GM19397 (cell line): ENCODE results near the gene STX12.

Experiments used
- ATAC-seq: cut with Tn5 transposase; IDR thresholded peaks from one replicate; pipeline ENCODE4 v1.9.1; 2021; ENCODE audit warnings: mild to moderate bottlenecking, moderate library complexity; ENCODE audit not compliant: unreplicated experiment

Gene STX12

GRCh38 chr1:27772932-27773825 is at the start of gene STX12:
Gene STX12, plus strand, starts transcription at chr1:27773219. Its CDS starts 89 bp downstream, at chr1:27773308.
- ATAC-seq: peak; percentile 93

- ATAC-seq: no peak
Observed at GRCh38 chr1:27724961-27725373, 48.1 kb upstream of the STX12 start.

GRCh38 chr1:27725374-27726172 is 47.4 kb upstream of the STX12 start, which contains the start of gene FAM76A:
Gene FAM76A, plus strand, starts transcription at chr1:27725961. Its CDS starts 120 bp downstream, at chr1:27726081.
- peak; percentile 95 for ATAC-seq

GRCh38 chr1:27726173-27727044 is 46.6 kb upstream of the STX12 start:
- peak; percentile 22 for ATAC-seq

- no peak for ATAC-seq
Observed at GRCh38 chr1:27727126-27727525, 45.9 kb upstream of the STX12 start.

- no peak for ATAC-seq
Observed at GRCh38 chr1:27736252-27736651, 36.8 kb upstream of the STX12 start.

- ATAC-seq: no peak
Observed at GRCh38 chr1:27741121-27741520, 31.9 kb upstream of the STX12 start.

GRCh38 chr1:27744556-27744955 is 28.5 kb upstream of the STX12 start:
- no peak for ATAC-seq

GRCh38 chr1:27745466-27745865 is 27.6 kb upstream of the STX12 start:
- ATAC-seq: no peak

- no peak for ATAC-seq
Observed at GRCh38 chr1:27752360-27752759, 20.7 kb upstream of the STX12 start.

GRCh38 chr1:27755286-27755685 is 17.7 kb upstream of the STX12 start:
- ATAC-seq: no peak

GRCh38 chr1:27755865-27756264 is 17.2 kb upstream of the STX12 start:
- no peak for ATAC-seq

- ATAC-seq: no peak
Observed at GRCh38 chr1:27759236-27759635, 13.8 kb upstream of the STX12 start.

- ATAC-seq: no peak
Observed at GRCh38 chr1:27760426-27760825, 12.6 kb upstream of the STX12 start.

- no peak for ATAC-seq
Observed at GRCh38 chr1:27762033-27762432, 11.0 kb upstream of the STX12 start.

- no peak for ATAC-seq
Observed at GRCh38 chr1:27763358-27763757, 9.7 kb upstream of the STX12 start.

- no peak for ATAC-seq
Observed at GRCh38 chr1:27770293-27770830, 2.7 kb upstream of the STX12 start.

GRCh38 chr1:27772036-27772931 is 735 bp upstream of the STX12 start:
- no peak for ATAC-seq

GRCh38 chr1:27773826-27774445 is 917 bp downstream of the STX12 start:
- no peak for ATAC-seq
